Measurements from ENCODE around the gene PDE4D. TPM values are rescaled to one million over a fixed set of nuclear protein-coding genes. Genes with fewer than 3 reads are reported as not detected.
"Not testable (repeated sequence)": the region's sequence is repeated elsewhere in the genome, so short reads cannot be mapped to it uniquely, and the experiment has no call there.

PDE4D gene
- total RNA-seq, 1 experiment from 2014 or later, result 6.3 TPM

DNA sequence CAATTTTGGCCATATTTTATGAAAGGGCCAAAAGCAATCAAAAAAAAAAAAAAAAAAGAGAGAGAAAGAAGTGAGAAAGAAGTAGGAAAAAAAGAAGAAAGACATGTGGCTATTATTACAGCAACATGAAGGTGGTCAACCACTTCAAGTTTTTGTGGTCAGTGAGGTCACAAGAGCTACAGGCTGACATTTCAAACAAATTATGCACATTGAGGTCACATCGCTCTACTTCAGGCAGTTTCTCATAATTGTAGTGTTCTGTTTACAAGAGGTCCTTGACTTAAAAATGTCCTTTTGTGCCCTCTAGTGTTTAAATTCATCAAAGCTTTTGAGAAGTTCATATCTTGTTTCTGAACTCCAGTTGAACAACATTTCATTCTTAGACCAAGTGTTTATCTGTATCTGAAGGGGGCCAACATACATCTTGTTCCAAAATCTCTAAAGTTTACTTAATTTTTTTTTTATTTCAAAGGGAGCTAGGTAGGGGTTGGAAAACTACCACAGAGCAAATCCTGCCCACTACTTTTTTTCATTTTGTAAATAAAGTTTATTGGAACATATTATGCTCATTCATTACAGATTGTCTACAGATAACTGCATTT lies 513.1 kb downstream of the PDE4D start:
- H3K27me3 ChIP-seq (replicated peaks), result no peaks in the 10 kb centered on the region
- H3K4me3 ChIP-seq, result no peak overlapping the region
- H3K4me1 ChIP-seq (replicated peaks), result no peaks in the 10 kb centered on the region
- no peaks in the 10 kb centered on the region for H3K9me3 ChIP-seq (replicated peaks)
- peak; percentile 54 to 70 for DNase-seq (ENCODE audit: low read depth in 1 of 2, low spot score in 2 of 2)
- no peaks in the 10 kb centered on the region for H3K36me3 ChIP-seq
- no peak overlapping the region for H3K27ac ChIP-seq

- not testable (repeated sequence) for H3K27me3 ChIP-seq (replicated peaks); H3K36me3 ChIP-seq; H3K4me1 ChIP-seq (replicated peaks); H3K27ac ChIP-seq; DNase-seq (ENCODE audit: low read depth in 1 of 2, low spot score in 2 of 2); H3K9me3 ChIP-seq (replicated peaks); H3K4me3 ChIP-seq
These were observed 519.5 kb downstream of the PDE4D start for GRCh38 chr5:59374036-59374435.

- Histone ChIP-seq H3K4me1 (replicated peaks) (no peaks in the 10 kb centered on the region), H3K36me3 (no peaks in the 10 kb centered on the region), H3K9me3 (replicated peaks) (peaks cover 6% of the 10 kb centered on the region; the same call in 1 of the 2 replicates), H3K27me3 (replicated peaks) (no peaks in the 10 kb centered on the region), H3K4me3 (no peak overlapping the region), H3K27ac (no peak overlapping the region)
- no peak for DNase-seq (ENCODE audit: low read depth in 1 of 2, low spot score in 2 of 2)
These were observed 521.9 kb downstream of the PDE4D start for GRCh38 chr5:59371525-59372127.

- Histone ChIP-seq H3K27me3 (replicated peaks) (no peaks in the 10 kb centered on the region), H3K36me3 (no peaks in the 10 kb centered on the region), H3K4me1 (replicated peaks) (no peaks in the 10 kb centered on the region), H3K4me3 (no peak overlapping the region), H3K27ac (no peak overlapping the region), H3K9me3 (replicated peaks) (peaks cover 6% of the 10 kb centered on the region; the same call in 1 of the 2 replicates)
- DNase-seq (ENCODE audit: low read depth in 1 of 2, low spot score in 2 of 2), result no peak
These were observed 524.6 kb downstream of the PDE4D start for GRCh38 chr5:59368951-59369350.

GRCh38 chr5:59367791-59368394 lies 525.6 kb downstream of the PDE4D start:
- no peak overlapping the region for H3K27ac ChIP-seq
- H3K4me1 ChIP-seq (replicated peaks), result no peaks in the 10 kb centered on the region
- H3K36me3 ChIP-seq, result no peaks in the 10 kb centered on the region
- H3K27me3 ChIP-seq (replicated peaks), result no peaks in the 10 kb centered on the region
- H3K9me3 ChIP-seq (replicated peaks), result no peaks in the 10 kb centered on the region
- DNase-seq (ENCODE audit: low read depth in 1 of 2, low spot score in 2 of 2), result peak; percentile 29 to 46
- H3K4me3 ChIP-seq, result no peak overlapping the region

DNA sequence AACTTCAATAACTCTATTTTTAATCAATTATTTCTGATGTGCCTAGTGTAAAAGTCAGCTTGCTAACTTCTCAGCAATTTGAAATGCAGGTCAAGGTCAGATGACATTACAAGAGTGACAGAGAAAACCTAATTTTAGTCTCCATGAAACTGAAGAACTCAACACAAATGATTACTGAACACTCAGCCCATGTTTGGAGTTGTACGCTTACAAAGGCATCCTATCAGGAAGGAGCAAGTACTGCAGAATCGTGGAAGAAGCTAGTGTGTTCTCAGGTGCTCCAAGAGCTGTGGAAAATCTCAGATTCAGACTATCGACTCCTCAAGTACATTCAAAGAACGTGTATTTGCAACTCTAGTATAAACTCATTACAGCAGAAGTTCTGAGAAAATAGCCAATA lies 526.7 kb downstream of the PDE4D start:
- no peaks in the 10 kb centered on the region for H3K27me3 ChIP-seq (replicated peaks)
- H3K4me3 ChIP-seq, result no peak overlapping the region
- H3K4me1 ChIP-seq (replicated peaks), result no peaks in the 10 kb centered on the region
- no peaks in the 10 kb centered on the region for H3K36me3 ChIP-seq
- no peak for DNase-seq (ENCODE audit: low read depth in 1 of 2, low spot score in 2 of 2)
- no peaks in the 10 kb centered on the region for H3K9me3 ChIP-seq (replicated peaks)
- no peak overlapping the region for H3K27ac ChIP-seq

DNA sequence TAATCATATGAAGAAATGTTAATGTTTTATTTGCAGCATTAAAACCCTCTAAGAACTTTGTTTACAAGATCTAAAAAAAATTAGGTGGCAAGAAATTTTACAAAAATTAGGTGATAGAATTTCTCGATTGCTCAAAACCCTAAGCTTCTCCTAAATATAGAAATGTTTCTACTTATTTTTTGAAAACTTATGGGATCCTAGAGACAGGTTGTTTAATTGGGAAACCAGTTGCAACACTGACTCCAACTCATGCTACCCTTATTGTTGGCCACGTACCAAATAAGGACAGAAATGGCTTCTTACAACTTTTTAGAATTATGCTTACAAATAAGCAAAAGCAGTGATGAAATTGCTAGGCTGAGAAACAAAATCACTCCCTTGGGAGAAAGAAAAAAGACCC lies 531.1 kb downstream of the PDE4D start:
- Histone ChIP-seq H3K27ac (no peak overlapping the region), H3K27me3 (replicated peaks) (no peaks in the 10 kb centered on the region)

DNA sequence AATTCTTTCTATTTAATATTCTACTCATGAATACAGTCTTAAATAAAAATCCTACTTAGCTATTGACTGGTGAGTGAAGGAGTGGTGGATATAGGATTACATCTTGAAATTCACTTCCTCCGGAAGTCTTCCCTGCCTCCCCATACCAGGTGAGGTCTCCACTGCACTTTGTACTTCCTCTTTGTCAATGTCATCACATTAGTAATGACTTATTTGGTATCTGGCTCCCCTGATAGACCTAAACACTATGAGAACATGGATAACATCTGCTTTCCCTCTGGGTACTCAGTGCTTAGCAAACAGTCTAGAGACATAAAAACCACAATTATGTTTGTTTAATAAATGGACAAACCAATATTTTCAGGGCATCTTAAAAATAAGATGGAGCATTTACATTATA lies 532.1 kb downstream of the PDE4D start:
- Histone ChIP-seq H3K27me3 (replicated peaks) (no peaks in the 10 kb centered on the region), H3K27ac (no peak overlapping the region), H3K36me3 (no peaks in the 10 kb centered on the region), H3K4me1 (replicated peaks) (peaks cover 12% of the 10 kb centered on the region), H3K9me3 (replicated peaks) (no peaks in the 10 kb centered on the region), H3K4me3 (no peak overlapping the region)
- no peak for DNase-seq (ENCODE audit: low read depth in 1 of 2, low spot score in 2 of 2)

More for the DNA sequence above, 531.1 kb downstream of the PDE4D start:
- DNase-seq (ENCODE audit: low read depth in 1 of 2, low spot score in 2 of 2), result no peak
- no peak overlapping the region for H3K4me3 ChIP-seq
- H3K9me3 ChIP-seq (replicated peaks), result no peaks in the 10 kb centered on the region
- H3K4me1 ChIP-seq (replicated peaks), result peaks cover 10% of the 10 kb centered on the region
- H3K36me3 ChIP-seq, result no peaks in the 10 kb centered on the region

DNA sequence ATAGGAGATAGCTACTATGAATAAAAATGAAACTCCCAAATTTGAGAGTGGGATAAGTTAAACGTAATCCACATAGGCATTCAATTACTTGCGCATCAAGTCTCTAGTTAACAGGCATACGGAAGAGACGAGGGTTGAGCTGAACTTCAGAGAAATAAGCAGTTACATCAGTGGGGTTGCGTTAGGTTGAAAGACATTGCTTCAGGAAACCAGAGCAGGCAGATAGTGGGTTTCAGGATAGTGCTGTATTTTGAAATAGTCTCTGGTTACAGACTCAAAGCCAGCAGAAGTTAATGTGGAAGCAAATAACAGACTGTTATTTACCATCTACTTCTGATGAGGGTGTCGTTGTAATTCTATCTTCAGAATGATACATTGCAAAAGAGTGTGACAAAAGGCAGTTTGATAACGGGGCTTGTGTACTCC lies 533.4 kb downstream of the PDE4D start:
- Histone ChIP-seq H3K4me1 (replicated peaks) (peaks cover 12% of the 10 kb centered on the region), H3K4me3 (no peak overlapping the region), H3K9me3 (replicated peaks) (no peaks in the 10 kb centered on the region), H3K36me3 (no peaks in the 10 kb centered on the region), H3K27me3 (replicated peaks) (no peaks in the 10 kb centered on the region), H3K27ac (no peak overlapping the region)
- DNase-seq (ENCODE audit: low read depth in 1 of 2, low spot score in 2 of 2), result no peak

- Histone ChIP-seq H3K9me3 (replicated peaks) (no peaks in the 10 kb centered on the region), H3K36me3 (no peaks in the 10 kb centered on the region), H3K27me3 (replicated peaks) (no peaks in the 10 kb centered on the region), H3K27ac (no peak overlapping the region), H3K4me1 (replicated peaks) (peaks cover 12% of the 10 kb centered on the region), H3K4me3 (no peak overlapping the region)
- DNase-seq (ENCODE audit: low read depth in 1 of 2, low spot score in 2 of 2), result no peak
These were observed 535.3 kb downstream of the PDE4D start for GRCh38 chr5:59358005-59358861.

- Histone ChIP-seq H3K4me3 (no peak overlapping the region), H3K4me1 (replicated peaks) (peaks cover 12% of the 10 kb centered on the region), H3K9me3 (replicated peaks) (no peaks in the 10 kb centered on the region), H3K27ac (no peak overlapping the region), H3K36me3 (no peaks in the 10 kb centered on the region), H3K27me3 (replicated peaks) (no peaks in the 10 kb centered on the region)
- DNase-seq (ENCODE audit: low read depth in 1 of 2, low spot score in 2 of 2), result peak in 1 of 2 experiments; percentile 30
These were observed 536.0 kb downstream of the PDE4D start for GRCh38 chr5:59357381-59357977.

DNA sequence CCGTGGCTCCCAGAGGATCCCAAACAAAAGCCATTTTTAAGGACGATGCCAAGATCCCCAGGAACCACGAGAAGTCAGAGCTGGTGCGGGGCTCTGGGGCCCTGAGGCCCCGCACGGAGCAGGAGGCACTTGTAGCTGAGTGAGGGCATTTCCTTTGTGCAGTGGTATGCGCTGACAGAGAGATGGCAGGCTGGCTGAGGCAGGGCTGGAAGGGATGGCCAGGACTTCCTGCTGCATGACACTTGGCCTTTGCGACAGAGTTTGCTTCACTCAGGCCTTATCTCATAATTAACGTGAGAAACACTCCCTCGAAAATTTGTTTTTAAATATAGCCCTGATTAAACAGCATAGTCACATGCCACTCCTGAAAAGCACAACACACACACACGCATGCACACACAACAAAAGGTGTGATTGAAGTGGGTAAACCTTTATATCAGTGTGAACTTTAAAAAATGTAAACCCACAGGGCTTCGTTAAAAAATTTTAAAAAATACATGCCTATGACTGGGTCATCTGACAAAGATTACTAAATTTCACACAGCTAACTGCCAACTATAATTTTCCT lies 536.6 kb downstream of the PDE4D start:
- Histone ChIP-seq H3K4me3 (no peak overlapping the region), H3K27me3 (replicated peaks) (no peaks in the 10 kb centered on the region), H3K36me3 (no peaks in the 10 kb centered on the region), H3K9me3 (replicated peaks) (no peaks in the 10 kb centered on the region), H3K4me1 (replicated peaks) (peaks cover 12% of the 10 kb centered on the region), H3K27ac (no peak overlapping the region)
- DNase-seq (ENCODE audit: low read depth in 1 of 2, low spot score in 2 of 2), result no peak

GRCh38 chr5:59354811-59355210 lies 538.7 kb downstream of the PDE4D start:
- Histone ChIP-seq H3K4me3 (no peak overlapping the region), H3K4me1 (replicated peaks) (peaks cover 12% of the 10 kb centered on the region), H3K9me3 (replicated peaks) (no peaks in the 10 kb centered on the region), H3K36me3 (no peaks in the 10 kb centered on the region), H3K27ac (no peak overlapping the region), H3K27me3 (replicated peaks) (no peaks in the 10 kb centered on the region)
- DNase-seq (ENCODE audit: low read depth in 1 of 2, low spot score in 2 of 2), result no peak

Measured in SJSA1 (cell line).